Left ventricle myocardium inferior (tissue), 1 donor: ENCODE results near the gene LAMC3. TPM values are rescaled to one million over a fixed set of nuclear protein-coding genes. Genes with fewer than 3 reads are reported as not detected.

ENCODE experiments used
- DNase-seq: peaks from one replicate; pipeline ENCODE4 v3.0.0-alpha.2; 2020
- H3K27ac ChIP-seq: fragments of 200-600 bp; replicated peaks from 2 replicates; pipeline ENCODE4 v1.8.0; 2021
- H3K27me3 ChIP-seq: fragments of 200-600 bp; 2 replicates; pipeline ENCODE4 v1.8.0; 2021; ENCODE audit warnings: low read depth
- H3K36me3 ChIP-seq: fragments of 200-600 bp; 2 replicates; pipeline ENCODE4 v1.8.0; 2021
- H3K4me1 ChIP-seq: fragments of 200-600 bp; 2 replicates; pipeline ENCODE4 v1.8.0; 2021
- H3K4me3 ChIP-seq: fragments of 200-600 bp; 2 replicates; pipeline ENCODE4 v1.8.0; 2021; ENCODE audit warnings: mild to moderate bottlenecking, moderate library complexity
- H3K9me3 ChIP-seq: fragments of 200-600 bp; replicated peaks from 2 replicates; pipeline ENCODE4 v1.8.0; 2021
- intact Hi-C: fragments of 100-400 bp; cut with micrococcal nuclease; formaldehyde crosslinking; loops from one replicate; pipeline ENCODE4 v1.11.0; 2022
- total RNA-seq: library from RNA; stranded (reverse); fragmentation: NEBNext Ultra II Directional; extraction: Animal tissue kit (Norgen Biotek cat#: 25700); gene quantifications from one replicate; pipeline ENCODE4 v1.2.1, GENCODE V29; 2021
- TF ChIP-seq, protein P1 (sequence below): fragments of 200-600 bp; IDR thresholded peaks from 2 replicates; pipeline ENCODE4 v1.8.0; 2021; ENCODE audit warnings: antibody characterized with exemption, mild to moderate bottlenecking, borderline replicate concordance
- donor health status: DM: no; HTN: yes; CAD: no; lungs with severe emphysema.

The LAMC3 gene
- total RNA-seq, 1 donor from 2014 or later = 0.66 TPM

DNA sequence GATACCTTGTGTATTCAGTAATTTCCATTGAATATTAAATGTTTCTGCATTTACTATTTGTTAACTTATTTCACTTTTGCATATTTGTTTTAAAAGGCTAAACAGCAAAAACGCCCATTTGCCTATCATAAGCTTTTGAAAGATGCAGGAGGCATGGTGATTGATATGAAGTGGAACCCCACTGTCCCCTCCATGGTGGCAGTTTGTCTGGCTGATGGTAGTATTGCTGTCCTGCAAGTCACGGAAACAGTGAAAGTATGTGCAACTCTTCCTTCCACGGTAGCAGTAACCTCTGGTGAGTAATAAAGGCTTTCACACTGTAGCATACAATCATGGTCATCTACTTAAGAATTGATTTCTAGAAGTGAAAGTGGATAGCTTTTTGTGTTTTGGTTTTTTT, 120.2 kb downstream of the LAMC3 start:
- DNase-seq = no peak
- H3K9me3 ChIP-seq = no peaks in the 10 kb centered on the region
- TF ChIP-seq, protein P1, sequence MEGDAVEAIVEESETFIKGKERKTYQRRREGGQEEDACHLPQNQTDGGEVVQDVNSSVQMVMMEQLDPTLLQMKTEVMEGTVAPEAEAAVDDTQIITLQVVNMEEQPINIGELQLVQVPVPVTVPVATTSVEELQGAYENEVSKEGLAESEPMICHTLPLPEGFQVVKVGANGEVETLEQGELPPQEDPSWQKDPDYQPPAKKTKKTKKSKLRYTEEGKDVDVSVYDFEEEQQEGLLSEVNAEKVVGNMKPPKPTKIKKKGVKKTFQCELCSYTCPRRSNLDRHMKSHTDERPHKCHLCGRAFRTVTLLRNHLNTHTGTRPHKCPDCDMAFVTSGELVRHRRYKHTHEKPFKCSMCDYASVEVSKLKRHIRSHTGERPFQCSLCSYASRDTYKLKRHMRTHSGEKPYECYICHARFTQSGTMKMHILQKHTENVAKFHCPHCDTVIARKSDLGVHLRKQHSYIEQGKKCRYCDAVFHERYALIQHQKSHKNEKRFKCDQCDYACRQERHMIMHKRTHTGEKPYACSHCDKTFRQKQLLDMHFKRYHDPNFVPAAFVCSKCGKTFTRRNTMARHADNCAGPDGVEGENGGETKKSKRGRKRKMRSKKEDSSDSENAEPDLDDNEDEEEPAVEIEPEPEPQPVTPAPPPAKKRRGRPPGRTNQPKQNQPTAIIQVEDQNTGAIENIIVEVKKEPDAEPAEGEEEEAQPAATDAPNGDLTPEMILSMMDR = no peak
- peaks cover 33% of the 10 kb centered on the region for H3K4me1 ChIP-seq
- no peak overlapping the region for H3K27ac ChIP-seq
- H3K4me3 ChIP-seq = no peak overlapping the region
- peaks cover 70% of the 10 kb centered on the region for H3K36me3 ChIP-seq
- H3K27me3 ChIP-seq = no peaks in the 10 kb centered on the region
- intact Hi-C loops = no loop called here

DNA sequence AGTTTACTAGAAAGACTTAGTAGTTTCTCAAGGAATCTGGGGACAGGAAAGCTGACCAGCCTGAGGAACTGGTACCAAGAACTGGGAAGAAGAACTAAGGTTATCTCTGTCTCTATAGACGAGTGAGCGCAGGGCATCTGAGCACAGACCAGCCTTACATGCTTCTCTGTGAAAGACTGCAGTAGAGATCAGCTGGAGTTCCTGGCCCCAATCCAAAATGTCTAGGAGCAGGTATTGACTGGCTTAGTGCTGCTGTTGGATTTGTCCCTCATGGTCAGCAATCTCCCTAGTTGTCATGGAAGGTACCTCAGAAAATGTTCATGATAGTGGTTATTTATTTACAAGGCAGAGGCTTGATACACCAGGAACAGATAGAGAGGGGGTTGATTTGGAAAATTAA, 129.7 kb downstream of the LAMC3 start:
- TF ChIP-seq, protein P1 = no peak
- H3K9me3 ChIP-seq = no peaks in the 10 kb centered on the region
- no peaks in the 10 kb centered on the region for H3K4me1 ChIP-seq
- H3K36me3 ChIP-seq = peaks cover 94% of the 10 kb centered on the region
- H3K27ac ChIP-seq = no peak overlapping the region
- DNase-seq = no peak
- H3K4me3 ChIP-seq = no peak overlapping the region
- no peaks in the 10 kb centered on the region for H3K27me3 ChIP-seq
- intact Hi-C loops = no loop called here

DNA sequence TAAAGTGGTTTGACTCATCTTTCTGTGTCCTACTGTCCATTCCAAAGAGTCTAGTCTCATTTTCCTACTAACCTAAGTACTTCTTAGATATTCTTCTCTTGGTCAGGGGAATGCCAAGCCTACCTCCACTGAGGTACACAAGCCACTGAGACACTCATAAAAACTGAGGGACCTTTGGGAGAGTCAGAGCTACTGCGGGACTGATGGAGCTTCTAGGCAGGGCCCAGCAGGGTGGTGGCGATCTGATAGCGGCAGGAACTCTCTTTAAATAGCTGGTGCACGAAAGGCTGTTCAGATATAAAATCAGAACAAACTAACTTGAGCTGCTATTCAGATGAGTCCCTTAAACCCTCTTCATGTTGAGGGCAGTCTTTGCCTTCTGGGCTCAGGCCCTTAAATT, 131.1 kb downstream of the LAMC3 start:
- Histone ChIP-seq H3K27me3 (no peaks in the 10 kb centered on the region), H3K4me3 (no peak overlapping the region), H3K9me3 (no peaks in the 10 kb centered on the region), H3K4me1 (no peaks in the 10 kb centered on the region), H3K27ac (no peak overlapping the region), H3K36me3 (peaks cover 94% of the 10 kb centered on the region)
- intact Hi-C loops = no loop called here
- no peak for DNase-seq
- TF ChIP-seq, protein P1 = no peak

- TF ChIP-seq, protein P1 = no peak
- Histone ChIP-seq H3K27me3 (no peaks in the 10 kb centered on the region), H3K4me1 (no peaks in the 10 kb centered on the region), H3K27ac (no peak overlapping the region), H3K36me3 (peaks cover 94% of the 10 kb centered on the region), H3K4me3 (no peak overlapping the region), H3K9me3 (no peaks in the 10 kb centered on the region)
- DNase-seq = no peak
- intact Hi-C loops = no loop called here
Measured at GRCh38 chr9:131140550-131140949, 131.6 kb downstream of the LAMC3 start.

DNA sequence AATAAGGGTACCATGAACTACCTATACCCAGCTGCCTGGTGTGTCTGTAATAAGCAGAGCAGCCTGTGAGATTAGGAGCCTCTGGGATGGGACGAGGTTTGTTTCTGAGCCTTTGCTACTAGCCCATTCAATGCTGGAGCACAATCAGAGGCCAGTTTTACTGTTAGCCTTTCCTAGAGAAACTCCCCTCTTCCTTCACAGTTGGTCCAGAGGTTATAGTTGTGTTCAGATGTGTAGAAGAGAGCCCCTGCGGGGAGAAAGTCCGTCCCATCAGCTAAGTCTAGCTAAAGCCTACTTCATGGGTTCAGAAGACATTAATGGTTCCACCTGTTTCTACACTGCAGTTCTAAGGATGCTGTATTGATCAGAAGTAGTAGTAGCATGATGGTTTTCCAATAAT, 133.2 kb downstream of the LAMC3 start:
- Histone ChIP-seq H3K9me3 (no peaks in the 10 kb centered on the region), H3K4me3 (no peak overlapping the region), H3K27me3 (no peaks in the 10 kb centered on the region), H3K36me3 (peaks cover 94% of the 10 kb centered on the region), H3K4me1 (no peaks in the 10 kb centered on the region), H3K27ac (no peak overlapping the region)
- no peak for DNase-seq
- intact Hi-C loops = no loop called here
- TF ChIP-seq, protein P1 = no peak

Other genes with a start within 250 kb of the LAMC3 start
- gene ABL1, start 173.9 kb upstream of the LAMC3 start, total RNA-seq = 30.7 TPM
- gene QRFP, start 112.4 kb upstream of the LAMC3 start, total RNA-seq = not detected
- 0.58 TPM for gene FIBCD1, start 69.9 kb upstream of the LAMC3 start, total RNA-seq
- gene AIF1L, start 87.4 kb downstream of the LAMC3 start, total RNA-seq = 16.5 TPM
- 24.7 TPM for gene NUP214, start 116.4 kb downstream of the LAMC3 start, total RNA-seq